Loucy (cell line): ENCODE data around the gene ZNF385C.

Source experiments
- H2AFZ ChIP-seq: fragments of 200-600 bp; sonication (generic); 2 replicates; pipeline ENCODE4 v1.6.0; 2016; ENCODE audit warnings: antibody characterized with exemption, mild to moderate bottlenecking, low read length, moderate library complexity
- H3F3A ChIP-seq: fragments of 200-600 bp; 2 replicates; pipeline ENCODE4 v1.6.0; 2016; ENCODE audit warnings: antibody characterized with exemption, low read depth, mild to moderate bottlenecking
- H3K27me3 ChIP-seq: fragments of 200-600 bp; sonication (generic); 2 replicates; pipeline ENCODE4 v1.6.1; 2014; ENCODE audit warnings: low read length, mild to moderate bottlenecking; ENCODE audit not compliant: insufficient read depth, poor library complexity, severe bottlenecking
- H3K36me3 ChIP-seq: fragments of 200-600 bp; sonication (generic); 2 replicates; pipeline ENCODE4 v1.6.1; 2016; ENCODE audit warnings: low read length; ENCODE audit not compliant: insufficient read depth
- H3K4me1 ChIP-seq: fragments of 200-600 bp; sonication (generic); 2 replicates; pipeline ENCODE4 v1.5.1; 2014; ENCODE audit warnings: low read length, mild to moderate bottlenecking; ENCODE audit not compliant: insufficient read depth, poor library complexity, severe bottlenecking
- H3K4me2 ChIP-seq: fragments of 200-600 bp; sonication (generic); 2 replicates; pipeline ENCODE4 v1.6.0; 2014; ENCODE audit warnings: antibody characterized with exemption, low read length, low read depth, mild to moderate bottlenecking; ENCODE audit not compliant: poor library complexity, severe bottlenecking
- H3K4me3 ChIP-seq: fragments of 200-600 bp; sonication (generic); 2 replicates; pipeline ENCODE4 v1.5.1; 2014; ENCODE audit warnings: low read length, mild to moderate bottlenecking, mixed read lengths; ENCODE audit not compliant: poor library complexity, severe bottlenecking
- H3K79me2 ChIP-seq: fragments of 200-600 bp; sonication (generic); 2 replicates; pipeline ENCODE4 v1.6.1; 2014; ENCODE audit warnings: low read length; ENCODE audit not compliant: insufficient read depth
- H3K9ac ChIP-seq: fragments of 200-600 bp; sonication (generic); 2 replicates; pipeline ENCODE4 v1.6.0; 2014; ENCODE audit warnings: mild to moderate bottlenecking, low read depth, low read length, moderate library complexity; ENCODE audit not compliant: poor library complexity, severe bottlenecking
- H3K9me2 ChIP-seq: fragments of 200-600 bp; sonication (generic); replicated peaks from 2 replicates; pipeline ENCODE4 v1.6.1; 2016; ENCODE audit warnings: low read depth, low read length, mixed read lengths
- H3K9me3 ChIP-seq: fragments of 200-600 bp; sonication (generic); 2 replicates; pipeline ENCODE4 v1.6.1; 2014; ENCODE audit warnings: mild to moderate bottlenecking, antibody characterized with exemption, low read length, low read depth; ENCODE audit not compliant: insufficient read depth
- H4K20me1 ChIP-seq: fragments of 200-600 bp; sonication (generic); 2 replicates; pipeline ENCODE4 v1.6.0; 2014; ENCODE audit warnings: antibody characterized with exemption, low read length, mild to moderate bottlenecking; ENCODE audit not compliant: insufficient read depth, poor library complexity, severe bottlenecking
- CTCF ChIP-seq: fragments of 200-600 bp; sonication (generic); conservative IDR thresholded peaks from 2 replicates; pipeline ENCODE4 v1.5.1; 2014; ENCODE audit warnings: mild to moderate bottlenecking, antibody characterized with exemption, low read length
- EZH2phosphoT487 ChIP-seq: fragments of 200-600 bp; IDR thresholded peaks from 2 replicates; pipeline ENCODE4 v1.6.1; 2018; ENCODE audit warnings: antibody characterized with exemption, mild to moderate bottlenecking, moderate library complexity, borderline replicate concordance

Gene ZNF385C

GRCh38 chr17:42107124-42107523, 8.9 kb upstream of the ZNF385C start:
- Histone ChIP-seq H3K4me2 (no peak overlapping the region), H3K9ac (no peak overlapping the region), H3K27me3 (no peaks in the 10 kb centered on the region), H3K4me3 (no peak overlapping the region), H3K4me1 (peaks cover 19% of the 10 kb centered on the region), H2AFZ (no peak overlapping the region), H3K36me3 (no peaks in the 10 kb centered on the region), H3K79me2 (peaks cover 3% of the 10 kb centered on the region; the same call in 1 of the 2 replicates), H3K9me3 (no peaks in the 10 kb centered on the region), H4K20me1 (no peaks in the 10 kb centered on the region), H3F3A (no peaks in the 10 kb centered on the region), H3K9me2 (no peaks in the 10 kb centered on the region)
- TF ChIP-seq EZH2phosphoT487, result no peak

DNA sequence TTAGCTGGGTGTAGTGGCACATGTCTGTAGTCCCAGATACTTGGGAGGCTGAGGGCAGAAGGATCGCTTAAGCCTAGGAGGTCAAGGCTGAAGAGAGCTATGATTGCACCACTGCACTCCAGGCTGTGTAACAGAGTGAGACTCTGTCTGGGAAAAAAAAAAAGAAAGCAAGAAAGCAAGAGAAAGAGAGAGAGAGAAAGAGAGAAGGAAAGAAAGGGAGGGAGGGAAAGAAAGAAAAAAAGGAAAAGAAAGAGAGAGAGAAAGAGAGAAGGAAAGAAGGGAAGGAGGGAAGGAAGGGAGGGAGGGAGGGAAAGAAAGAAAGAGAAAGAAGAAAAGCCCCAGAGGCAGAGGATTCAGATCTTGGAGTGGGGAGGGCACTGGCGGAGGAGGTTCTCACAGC, 7.7 kb upstream of the ZNF385C start:
- H3K4me1 ChIP-seq, result peaks cover 8% of the 10 kb centered on the region
- no peak overlapping the region for H3K4me2 ChIP-seq
- H4K20me1 ChIP-seq, result no peaks in the 10 kb centered on the region
- H3K9me2 ChIP-seq, result no peaks in the 10 kb centered on the region
- no peak overlapping the region for H2AFZ ChIP-seq
- no peak overlapping the region for H3K9ac ChIP-seq
- H3K27me3 ChIP-seq, result no peaks in the 10 kb centered on the region
- no peaks in the 10 kb centered on the region for H3K36me3 ChIP-seq
- TF ChIP-seq CTCF (no peak), EZH2phosphoT487 (no peak)
- no peaks in the 10 kb centered on the region for H3K9me3 ChIP-seq
- H3F3A ChIP-seq, result no peaks in the 10 kb centered on the region
- H3K79me2 ChIP-seq, result no peaks in the 10 kb centered on the region
- H3K4me3 ChIP-seq, result no peak overlapping the region

GRCh38 chr17:42104264-42104663, 6.0 kb upstream of the ZNF385C start:
- H2AFZ ChIP-seq, result no peak overlapping the region
- no peaks in the 10 kb centered on the region for H3K27me3 ChIP-seq
- no peaks in the 10 kb centered on the region for H3F3A ChIP-seq
- no peaks in the 10 kb centered on the region for H3K79me2 ChIP-seq
- H4K20me1 ChIP-seq, result no peaks in the 10 kb centered on the region
- no peaks in the 10 kb centered on the region for H3K4me1 ChIP-seq
- no peaks in the 10 kb centered on the region for H3K9me2 ChIP-seq
- H3K9me3 ChIP-seq, result no peaks in the 10 kb centered on the region
- no peak overlapping the region for H3K4me2 ChIP-seq
- no peak overlapping the region for H3K4me3 ChIP-seq
- H3K9ac ChIP-seq, result no peak overlapping the region
- no peak for TF ChIP-seq EZH2phosphoT487
- no peak for TF ChIP-seq CTCF
- H3K36me3 ChIP-seq, result no peaks in the 10 kb centered on the region

GRCh38 chr17:42103221-42103954, 5.1 kb upstream of the ZNF385C start:
- H3F3A ChIP-seq, result no peaks in the 10 kb centered on the region
- TF ChIP-seq CTCF, result no peak
- TF ChIP-seq EZH2phosphoT487, result no peak
- no peak overlapping the region for H3K4me3 ChIP-seq
- no peaks in the 10 kb centered on the region for H3K79me2 ChIP-seq
- no peaks in the 10 kb centered on the region for H3K36me3 ChIP-seq
- H3K9me2 ChIP-seq, result no peaks in the 10 kb centered on the region
- no peaks in the 10 kb centered on the region for H3K27me3 ChIP-seq
- no peak overlapping the region for H3K4me2 ChIP-seq
- H4K20me1 ChIP-seq, result no peaks in the 10 kb centered on the region
- no peaks in the 10 kb centered on the region for H3K9me3 ChIP-seq
- no peak overlapping the region for H2AFZ ChIP-seq
- H3K4me1 ChIP-seq, result no peaks in the 10 kb centered on the region
- H3K9ac ChIP-seq, result no peak overlapping the region
